Common myeloid progenitor, CD34-positive (primary cell): ENCODE measurements around the gene CFAP52.

ENCODE experiments used
- CTCF ChIA-PET: fragments of 350-600 bp; sonication (Branson Sonifier 250); formaldehyde crosslinking; loops from one replicate; lab custom pipeline; 2021; ENCODE audit warnings: antibody characterized with exemption; lab: Charles Lee
- POLR2A ChIA-PET: fragments of 350-600 bp; sonication (Branson Sonifier 250); formaldehyde crosslinking; loops from one replicate; lab custom pipeline; 2021; ENCODE audit warnings: antibody characterized with exemption; lab: Charles Lee
- DNase-seq, 3 donors: peaks; one replicate each; pipeline versions ENCODE4 v3.0.0 to v3.0.0-alpha.2; 2013
- H3K27ac ChIP-seq, 2 experiments: 1 replicate in 1 of 2; 2 replicates in 1 of 2; pipeline ENCODE4 v1.7.0; 2013; ENCODE audit warnings: inconsistent platforms in 2 of 2, low read length in 2 of 2, mild to moderate bottlenecking in 2 of 2, low read depth in 1 of 2, moderate library complexity in 1 of 2; ENCODE audit not compliant: severe bottlenecking in 2 of 2, insufficient read depth in 1 of 2, poor library complexity in 1 of 2
- H3K27me3 ChIP-seq, 5 experiments: replicated peaks in 2 of 5; 1 replicate in 3 of 5; 2 replicates in 2 of 5; pipeline versions ENCODE4 v1.6.1 to v1.7.0; 2013; ENCODE audit warnings: low read length in 4 of 5, mild to moderate bottlenecking in 2 of 5, moderate library complexity in 2 of 5, inconsistent platforms in 1 of 5; ENCODE audit not compliant: insufficient read depth in 5 of 5, control insufficient read depth in 4 of 5
- H3K36me3 ChIP-seq, 4 experiments: 1 replicate in 2 of 4; 2 replicates in 2 of 4; pipeline versions ENCODE4 v1.6.1 to v1.7.0; 2013; ENCODE audit warnings: low read length in 3 of 4, control low read depth in 1 of 4, mild to moderate bottlenecking in 1 of 4; ENCODE audit not compliant: control insufficient read depth in 4 of 4, insufficient read depth in 4 of 4
- H3K4me1 ChIP-seq, 4 experiments: 1 replicate in 3 of 4; 2 replicates in 1 of 4; pipeline versions ENCODE4 v1.6.1 to v1.7.1; 2013; ENCODE audit warnings: low read length in 3 of 4, mild to moderate bottlenecking in 3 of 4, control low read depth in 1 of 4, inconsistent platforms in 1 of 4, moderate library complexity in 1 of 4; ENCODE audit not compliant: control insufficient read depth in 4 of 4, insufficient read depth in 4 of 4; ENCODE audit errors: control extremely low read depth in 1 of 4
- H3K4me3 ChIP-seq, 7 experiments: 1 replicate in 4 of 7; 2 replicates in 3 of 7; pipeline versions ENCODE4 v1.5.1 to v1.7.0; 2013; ENCODE audit warnings: mild to moderate bottlenecking in 7 of 7, low read length in 6 of 7, moderate library complexity in 6 of 7, inconsistent platforms in 2 of 7, low read depth in 2 of 7, control low read depth in 1 of 7; ENCODE audit not compliant: insufficient read depth in 4 of 7, control insufficient read depth in 1 of 7; ENCODE audit errors: extremely low read depth in 1 of 7
- H3K9me3 ChIP-seq, 5 experiments: 1 replicate in 4 of 5; 2 replicates in 1 of 5; pipeline versions ENCODE4 v1.6.1 to v1.7.1; 2013; ENCODE audit warnings: low read length in 4 of 5, mild to moderate bottlenecking in 2 of 5, inconsistent platforms in 1 of 5, low read depth in 1 of 5, moderate library complexity in 1 of 5; ENCODE audit not compliant: control insufficient read depth in 4 of 5, insufficient read depth in 2 of 5; ENCODE audit errors: control extremely low read depth in 1 of 5
- WGBS: methylation state at CpG from one replicate; pipeline ENCODE4 v1.1.5; 2013; ENCODE audit not compliant: insufficient coverage; 5-methylcytosine and 5-hydroxymethylcytosine counted together

Gene CFAP52

DNA sequence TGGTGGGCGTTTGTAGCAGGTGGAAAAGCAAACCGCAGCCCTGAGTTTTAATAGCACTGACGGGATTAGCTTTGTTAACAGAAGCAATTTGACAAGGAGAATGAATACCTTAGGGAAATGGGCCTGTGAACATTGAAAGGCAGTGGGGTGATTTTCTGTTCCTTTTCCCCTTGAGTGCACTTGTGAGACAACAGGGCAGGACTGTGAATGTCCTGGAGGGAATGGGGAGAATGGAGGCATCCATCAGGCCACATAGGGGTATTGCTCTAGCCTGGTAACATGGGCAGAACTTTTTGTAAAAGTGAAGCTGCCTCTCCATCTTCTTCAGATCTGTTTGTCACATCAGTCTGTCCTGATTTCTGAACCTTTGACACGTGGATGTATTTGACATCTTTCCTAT, 95.1 kb downstream of the CFAP52 start:
- H3K27ac ChIP-seq = no peak overlapping the region
- WGBS = 97% methylated on average over 3 of the region's 4 CpGs
- peaks cover 0 to 7% (median 3%) of the 10 kb centered on the region in 4 experiments for H3K4me1 ChIP-seq
- no peaks in the 10 kb centered on the region for H3K9me3 ChIP-seq
- H3K27me3 ChIP-seq = peaks cover 0 to 7% (median 2%) of the 10 kb centered on the region in 5 experiments
- H3K36me3 ChIP-seq = no peaks in the 10 kb centered on the region
- ChIA-PET CTCF (no interaction called here), POLR2A (no interaction called here)
- no peak for DNase-seq
- no peak overlapping the region for H3K4me3 ChIP-seq

DNA sequence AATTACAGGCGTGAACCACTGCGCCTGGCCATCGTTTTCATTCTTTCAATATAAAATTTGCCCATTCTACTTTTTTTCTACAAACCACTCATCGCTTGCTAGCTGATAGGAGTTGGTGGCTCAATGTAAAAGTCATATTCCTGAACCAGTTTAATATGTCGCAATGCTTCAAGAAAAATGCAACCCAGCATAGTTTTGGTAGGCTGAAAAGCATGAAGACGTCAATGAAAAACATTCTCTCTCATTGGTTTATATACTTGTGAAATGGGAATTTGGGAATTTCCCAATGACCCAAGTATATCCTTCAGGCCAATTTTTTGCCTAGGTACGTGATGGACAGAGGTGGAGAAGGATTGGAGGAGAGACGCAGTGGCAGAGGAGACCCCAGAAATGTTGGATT, 95.8 kb downstream of the CFAP52 start:
- Histone ChIP-seq H3K4me1 (peaks cover 0 to 7% (median 3%) of the 10 kb centered on the region in 4 experiments), H3K36me3 (no peaks in the 10 kb centered on the region), H3K27ac (no peak overlapping the region), H3K27me3 (peaks cover 0 to 7% (median 2%) of the 10 kb centered on the region in 5 experiments), H3K4me3 (no peak overlapping the region), H3K9me3 (no peaks in the 10 kb centered on the region)
- ChIA-PET CTCF (no interaction called here), POLR2A (no interaction called here)
- 100% methylated on average over 3 of the region's 8 CpGs for WGBS
- DNase-seq = no peak

DNA sequence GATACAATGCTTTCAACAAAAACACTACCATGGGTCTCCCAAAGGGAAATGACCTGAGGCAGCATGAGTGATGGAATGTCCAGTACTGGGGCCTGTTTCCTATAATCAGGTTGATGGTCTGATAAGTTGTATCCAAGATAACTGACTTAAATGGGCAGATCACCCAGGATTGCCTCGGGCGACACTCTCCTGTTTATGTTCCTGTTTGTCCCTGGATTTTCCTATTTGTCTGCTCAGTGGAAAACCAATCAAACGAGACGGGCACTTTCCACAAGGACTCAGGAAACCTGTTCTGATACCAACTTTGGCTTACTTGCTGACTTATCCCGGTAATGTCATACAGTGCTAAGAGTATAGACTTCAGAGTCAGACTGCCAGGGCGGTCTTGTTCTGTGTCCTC, 96.2 kb downstream of the CFAP52 start:
- peaks cover 0 to 7% (median 2%) of the 10 kb centered on the region in 5 experiments for H3K27me3 ChIP-seq
- no peaks in the 10 kb centered on the region for H3K9me3 ChIP-seq
- peaks cover 0 to 7% (median 3%) of the 10 kb centered on the region in 4 experiments for H3K4me1 ChIP-seq
- 95% methylated on average over 6 of the region's 6 CpGs for WGBS
- no peak for DNase-seq
- H3K27ac ChIP-seq = no peak overlapping the region
- POLR2A ChIA-PET = no interaction called here
- CTCF ChIA-PET = no interaction called here
- no peaks in the 10 kb centered on the region for H3K36me3 ChIP-seq
- H3K4me3 ChIP-seq = no peak overlapping the region

DNA sequence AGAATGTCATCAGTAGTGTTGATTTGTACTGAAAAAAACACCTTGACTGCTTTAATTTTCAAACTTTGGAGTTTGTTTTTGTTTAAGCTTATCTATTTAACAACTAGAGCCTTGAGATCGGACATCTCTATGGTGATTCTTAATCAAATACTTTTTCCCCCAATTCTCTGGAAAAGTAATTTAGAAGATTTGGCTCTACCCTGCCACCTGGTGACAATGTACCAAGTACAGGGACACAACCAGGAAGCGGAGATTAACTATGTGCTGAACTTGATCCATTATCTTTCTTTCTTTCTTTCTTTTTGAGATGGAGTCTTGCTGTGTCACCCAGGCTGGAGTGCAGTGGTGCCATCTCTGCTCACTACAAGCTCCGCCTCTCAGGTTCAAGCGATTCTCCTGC, 99.6 kb downstream of the CFAP52 start:
- H3K27ac ChIP-seq = no peak overlapping the region
- no peak overlapping the region for H3K4me3 ChIP-seq
- H3K4me1 ChIP-seq = no peaks in the 10 kb centered on the region
- DNase-seq = peak; percentile 18 to 36 (median 27)
- 100% methylated on average over 3 of the region's 4 CpGs for WGBS
- POLR2A ChIA-PET = no interaction called here
- H3K36me3 ChIP-seq = peaks cover 0 to 7% (median 3%) of the 10 kb centered on the region in 4 experiments
- CTCF ChIA-PET = interaction anchor here (1.2 to 4.8 kb wide), 5 partner anchors 9 to 100 kb away, joined by 4 to 20 read pairs (median 10); partner anchors contain the start of genes CFAP52, STX8 and USP43
- peaks cover 0 to 9% (median 5%) of the 10 kb centered on the region in 5 experiments for H3K9me3 ChIP-seq
- H3K27me3 ChIP-seq = peaks cover 0 to 3% (median 0%) of the 10 kb centered on the region in 5 experiments

DNA sequence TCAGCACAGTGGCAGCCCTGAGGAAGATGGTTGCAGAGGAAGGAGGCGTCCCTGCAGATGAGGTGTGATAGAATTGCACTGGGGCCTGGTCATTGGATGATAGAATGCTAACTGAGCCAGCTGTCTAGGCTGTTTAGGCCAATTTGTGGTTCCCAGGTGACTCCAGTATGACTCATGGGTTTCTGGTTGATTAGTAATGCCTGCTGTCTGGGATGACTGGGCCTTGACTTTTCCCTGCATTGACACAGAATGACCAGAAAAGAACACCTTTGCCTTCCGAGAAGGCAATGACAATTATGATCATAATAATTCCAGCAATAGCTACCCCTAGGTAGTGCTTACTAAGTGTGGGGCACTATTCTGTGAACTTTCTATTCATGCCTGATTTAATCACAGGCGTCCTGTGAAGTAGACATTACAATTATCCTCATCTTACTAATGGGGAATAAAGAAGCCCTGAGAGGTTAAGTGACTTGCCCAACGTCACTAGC, 100.4 kb downstream of the CFAP52 start:
- ChIA-PET POLR2A (no interaction called here), CTCF (interaction anchor here (1.2 to 4.8 kb wide), 4 partner anchors 10 to 101 kb away, joined by 4 to 20 read pairs (median 12); partner anchors contain the start of genes CFAP52, STX8 and USP43)
- no peak overlapping the region for H3K4me3 ChIP-seq
- DNase-seq = no peak
- H3K27ac ChIP-seq = no peak overlapping the region
- H3K4me1 ChIP-seq = no peaks in the 10 kb centered on the region
- 100% methylated on average over 2 of the region's 4 CpGs for WGBS
- peaks cover 0 to 9% (median 5%) of the 10 kb centered on the region in 5 experiments for H3K9me3 ChIP-seq
- no peaks in the 10 kb centered on the region for H3K27me3 ChIP-seq
- peaks cover 0 to 7% (median 3%) of the 10 kb centered on the region in 4 experiments for H3K36me3 ChIP-seq

DNA sequence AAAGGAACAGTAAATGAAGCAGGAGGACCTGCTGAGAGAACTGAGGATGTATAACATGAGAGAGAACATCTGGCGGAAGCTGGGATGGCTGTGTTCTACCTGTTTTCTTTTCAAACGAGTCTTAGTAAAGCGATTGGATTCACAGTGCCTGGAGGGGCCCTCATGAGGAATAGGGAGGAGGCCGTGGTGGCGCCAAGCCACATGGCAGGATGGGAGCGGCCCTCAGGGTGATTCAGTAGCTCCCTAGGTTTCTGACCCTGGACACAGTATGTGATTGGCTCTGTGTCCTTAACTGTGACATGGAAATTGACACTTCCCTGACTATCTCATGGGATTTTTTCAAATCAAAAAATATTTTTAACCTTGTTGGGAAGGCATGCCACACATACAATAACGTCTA, 101.0 kb downstream of the CFAP52 start:
- CTCF ChIA-PET = interaction anchor here (1.2 to 4.8 kb wide), 4 partner anchors 11 to 102 kb away, joined by 4 to 20 read pairs (median 12); partner anchors contain the start of genes CFAP52, STX8 and USP43
- DNase-seq = no peak
- Histone ChIP-seq H3K27ac (no peak overlapping the region), H3K4me3 (no peak overlapping the region), H3K36me3 (peaks cover 0 to 7% (median 3%) of the 10 kb centered on the region in 4 experiments), H3K9me3 (peaks cover 0 to 9% (median 5%) of the 10 kb centered on the region in 5 experiments), H3K27me3 (no peaks in the 10 kb centered on the region), H3K4me1 (no peaks in the 10 kb centered on the region)
- POLR2A ChIA-PET = no interaction called here
- 95% methylated on average over 7 of the region's 7 CpGs for WGBS

DNA sequence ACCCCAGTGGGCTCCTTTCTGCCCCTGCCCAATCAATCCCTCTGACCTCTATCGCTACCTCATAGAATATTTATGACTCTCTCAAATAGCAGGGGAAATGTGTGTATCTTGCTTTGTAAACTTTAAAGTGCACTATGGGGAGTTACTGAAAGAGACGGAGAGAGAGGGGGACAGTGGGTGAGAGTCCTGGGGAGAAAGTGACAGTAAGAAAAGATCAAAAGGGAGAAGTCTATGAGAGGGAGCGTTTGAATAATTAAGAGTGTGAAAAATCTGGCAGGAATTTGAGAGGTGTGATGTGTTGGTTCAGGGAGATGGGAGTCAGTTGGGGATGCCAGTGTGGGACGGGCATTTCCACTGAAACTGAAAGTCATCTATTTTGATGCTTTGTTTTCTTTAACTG, 101.5 kb downstream of the CFAP52 start:
- 100% methylated on average over 2 of the region's 4 CpGs for WGBS
- Histone ChIP-seq H3K27ac (no peak overlapping the region), H3K9me3 (peaks cover 0 to 9% (median 5%) of the 10 kb centered on the region in 5 experiments), H3K4me1 (no peaks in the 10 kb centered on the region), H3K27me3 (no peaks in the 10 kb centered on the region), H3K4me3 (no peak overlapping the region), H3K36me3 (peaks cover 0 to 7% (median 4%) of the 10 kb centered on the region in 4 experiments)
- no peak for DNase-seq
- CTCF ChIA-PET = interaction anchor here (1.2 to 4.8 kb wide), 3 partner anchors 11 to 102 kb away, joined by 4 to 20 read pairs (median 14); partner anchors contain the start of genes CFAP52 and STX8
- POLR2A ChIA-PET = no interaction called here
